ENCODE data around the gene GCNT1.

- TF ChIP-seq POLR2A (IDR thresholded peaks at IDR 0.05; ENCODE audit: extremely low read depth, insufficient read length) (no peak), CTCF (IDR thresholded peaks at IDR 0.05; ENCODE audit: low read depth, low read length) (no peak), MYC (IDR thresholded peaks at IDR 0.05; ENCODE audit: low read depth, low read length) (no peak), MAX (IDR thresholded peaks at IDR 0.05; ENCODE audit: low read depth, low read length) (no peak)
Measured at GRCh38 chr9:76438841-76439588, 20.0 kb upstream of the GCNT1 start.

All from NB4 (cell line).